IMR-90 (cell line): Measurements from ENCODE around the gene MUC5AC. TPM values are rescaled to one million over a fixed set of nuclear protein-coding genes. Genes with fewer than 3 reads are reported as not detected.

Experiments
- ATAC-seq: fragments of 200-7000 bp; cut with Tn5 transposase; 2 replicates; pipeline ENCODE4 v1.9.1; 2020; ENCODE audit warnings: low read depth, mild to moderate bottlenecking, moderate library complexity
- BruUV-seq: library from RNA; stranded (reverse); fragments of 400-500 nt; replicated peaks from 2 replicates; lab custom pipeline; 2021; lab: Mats Ljungman, UMichigan
- CTCF ChIA-PET: fragments of 300-600 bp; formaldehyde crosslinking; extraction: SDS; loops from one replicate; lab custom pipeline; 2021; ENCODE audit warnings: antibody characterized with exemption; lab: Yijun Ruan, JAX
- POLR2A ChIA-PET: fragments of 300-600 bp; sonication (Branson Sonifier 250); formaldehyde crosslinking; loops from one replicate; lab custom pipeline; 2022; ENCODE audit warnings: antibody characterized with exemption; ENCODE audit not compliant: unreplicated experiment; lab: Charles Lee
- DNase-seq: peaks from one replicate; pipeline ENCODE4 v3.0.0; 2013
- H2AFZ ChIP-seq: replicated peaks from 2 replicates; pipeline ENCODE3; 2013; ENCODE audit warnings: low read length, mild to moderate bottlenecking; ENCODE audit not compliant: poor library complexity
- H2AK5ac ChIP-seq: 2 replicates; pipeline ENCODE4 v1.6.1; 2013; ENCODE audit warnings: low read depth, low read length, inconsistent platforms
- H2AK9ac ChIP-seq: replicated peaks from 2 replicates; pipeline ENCODE3; 2013; ENCODE audit warnings: mild to moderate bottlenecking, low read depth, low read length, moderate library complexity; ENCODE audit not compliant: poor library complexity
- H2BK120ac ChIP-seq: 2 replicates; pipeline ENCODE4 v1.6.1; 2013; ENCODE audit warnings: low read depth, low read length, inconsistent platforms
- H2BK15ac ChIP-seq: 3 replicates; pipeline ENCODE4 v1.6.1; 2013; ENCODE audit warnings: low read depth, low read length, inconsistent platforms
- H2BK20ac ChIP-seq: 2 replicates; pipeline ENCODE4 v1.6.1; 2013; ENCODE audit warnings: low read depth, mild to moderate bottlenecking, inconsistent platforms, low read length, moderate library complexity
- H2BK5ac ChIP-seq: 2 replicates; pipeline ENCODE4 v1.6.1; 2013; ENCODE audit warnings: mild to moderate bottlenecking, low read depth, low read length, inconsistent platforms; ENCODE audit not compliant: poor library complexity, severe bottlenecking
- H3K14ac ChIP-seq: replicated peaks from 2 replicates; pipeline ENCODE4 v1.6.1; 2013; ENCODE audit warnings: low read depth, low read length, inconsistent platforms
- H3K18ac ChIP-seq: 2 replicates; pipeline ENCODE4 v1.6.1; 2013; ENCODE audit warnings: low read depth, low read length, control low read depth
- H3K23ac ChIP-seq: 2 replicates; pipeline ENCODE4 v1.6.1; 2013; ENCODE audit warnings: low read depth, low read length, inconsistent platforms
- H3K27ac ChIP-seq: 2 replicates; pipeline ENCODE4 v1.5.1; 2013; ENCODE audit warnings: mild to moderate bottlenecking, control low read depth, low read length; ENCODE audit not compliant: insufficient read depth
- H3K27me3 ChIP-seq: 2 replicates; pipeline ENCODE4 v1.6.1; 2013; ENCODE audit warnings: low read length; ENCODE audit not compliant: control insufficient read depth, insufficient read depth
- H3K36me3 ChIP-seq: 2 replicates; pipeline ENCODE4 v1.6.1; 2013; ENCODE audit warnings: low read length, mixed read lengths; ENCODE audit not compliant: control insufficient read depth, insufficient read depth
- H3K4ac ChIP-seq: 2 replicates; pipeline ENCODE4 v1.6.1; 2013; ENCODE audit warnings: low read depth, low read length, inconsistent platforms
- H3K4me1 ChIP-seq: 2 replicates; pipeline ENCODE4 v1.6.1; 2013; ENCODE audit warnings: low read length, mixed read lengths; ENCODE audit not compliant: control insufficient read depth, insufficient read depth
- H3K4me2 ChIP-seq: 2 replicates; pipeline ENCODE4 v1.6.1; 2013; ENCODE audit warnings: low read depth, mild to moderate bottlenecking, control low read depth, low read length, moderate library complexity
- H3K4me3 ChIP-seq: 2 replicates; pipeline ENCODE4 v1.5.1; 2013; ENCODE audit warnings: low read depth, mild to moderate bottlenecking, control low read depth, low read length, moderate library complexity; ENCODE audit not compliant: insufficient read depth
- H3K56ac ChIP-seq: 2 replicates; pipeline ENCODE4 v1.6.1; 2013; ENCODE audit warnings: low read length, inconsistent platforms; ENCODE audit not compliant: insufficient read depth; ENCODE audit errors: extremely low read depth
- H3K79me1 ChIP-seq, 2 experiments: 2 replicates each; pipeline ENCODE4 v1.6.1; 2013; ENCODE audit warnings: low read length in 2 of 2, inconsistent platforms in 1 of 2, low read depth in 1 of 2
- H3K9ac ChIP-seq: 2 replicates; pipeline ENCODE4 v1.6.1; 2013; ENCODE audit warnings: low read depth, low read length, control low read depth
- H3K9me1 ChIP-seq: 2 replicates; pipeline ENCODE4 v1.6.1; 2013; ENCODE audit warnings: low read length, inconsistent platforms; ENCODE audit not compliant: insufficient read depth
- H3K9me3 ChIP-seq: 2 replicates; pipeline ENCODE4 v1.6.1; 2013; ENCODE audit warnings: low read length; ENCODE audit not compliant: control insufficient read depth, insufficient read depth
- H4K20me1 ChIP-seq: 2 replicates; pipeline ENCODE4 v1.6.1; 2013; ENCODE audit warnings: low read length, inconsistent platforms; ENCODE audit not compliant: insufficient read depth
- H4K5ac ChIP-seq: 2 replicates; pipeline ENCODE4 v1.6.1; 2013; ENCODE audit warnings: mild to moderate bottlenecking, low read depth, low read length, control low read depth
- H4K8ac ChIP-seq, 2 experiments: 2 replicates each; pipeline ENCODE4 v1.6.1; 2013; ENCODE audit warnings: low read depth in 2 of 2, low read length in 2 of 2, control low read depth in 1 of 2, inconsistent platforms in 1 of 2
- H4K91ac ChIP-seq: 2 replicates; pipeline ENCODE4 v1.6.1; 2013; ENCODE audit warnings: low read depth, low read length, inconsistent platforms; ENCODE audit not compliant: insufficient read depth
- BHLHE40 ChIP-seq: fragments of 150-350 bp; IDR thresholded peaks from 2 replicates; pipeline ENCODE4 v1.6.1; 2016; ENCODE audit warnings: mild to moderate bottlenecking, low read depth, low read length
- CEBPB ChIP-seq: IDR thresholded peaks from 2 replicates; pipeline ENCODE4 v1.6.1; 2012; ENCODE audit warnings: low read depth, low read length, improper control_type of control experiment
- CHD1 ChIP-seq: IDR thresholded peaks from 2 replicates; pipeline ENCODE4 v1.6.1; 2012; ENCODE audit warnings: low read depth, low read length, improper control_type of control experiment
- FOS ChIP-seq: fragments of 150-350 bp; IDR thresholded peaks from 2 replicates; pipeline ENCODE4 v1.6.1; 2016; ENCODE audit warnings: low read depth, low read length
- MAFK ChIP-seq: IDR thresholded peaks from 2 replicates; pipeline ENCODE4 v1.6.1; 2012; ENCODE audit warnings: low read depth, low read length, improper control_type of control experiment
- MAZ ChIP-seq: IDR thresholded peaks from 2 replicates; pipeline ENCODE4 v1.6.1; 2012; ENCODE audit warnings: low read depth, mild to moderate bottlenecking, low read length, improper control_type of control experiment, moderate library complexity, borderline replicate concordance
- MXI1 ChIP-seq: IDR thresholded peaks from 2 replicates; pipeline ENCODE4 v1.6.1; 2012; ENCODE audit warnings: low read depth, mild to moderate bottlenecking, low read length, moderate library complexity, borderline replicate concordance
- NFE2L2 ChIP-seq: fragments of 150-350 bp; IDR thresholded peaks from 2 replicates; pipeline ENCODE4 v1.6.1; 2016; ENCODE audit warnings: low read depth, mild to moderate bottlenecking, low read length
- POLR2A ChIP-seq: IDR thresholded peaks from 2 replicates; pipeline ENCODE4 v1.6.1; 2012; ENCODE audit warnings: mild to moderate bottlenecking, low read depth, low read length
- RAD21 ChIP-seq: IDR thresholded peaks from 2 replicates; pipeline ENCODE4 v1.6.1; 2012; ENCODE audit warnings: low read length, improper control_type of control experiment
- RCOR1 ChIP-seq: IDR thresholded peaks from 2 replicates; pipeline ENCODE4 v1.6.1; 2012; ENCODE audit warnings: mild to moderate bottlenecking, low read length, improper control_type of control experiment; ENCODE audit not compliant: insufficient replicate concordance
- RFX5 ChIP-seq: IDR thresholded peaks from 2 replicates; pipeline ENCODE4 v1.8.0; 2012; ENCODE audit warnings: low read depth, mild to moderate bottlenecking, low read length, moderate library complexity
- SMC3 ChIP-seq: fragments of 150-350 bp; IDR thresholded peaks from 2 replicates; pipeline ENCODE4 v1.6.1; 2016; ENCODE audit warnings: low read depth, mild to moderate bottlenecking, antibody characterized with exemption, low read length, moderate library complexity
- WGBS, 2 experiments: methylation state at CpG; one replicate each; pipeline versions ENCODE4 v1.1.5 to v1.1.7; 2013; ENCODE audit warnings: missing lambda C conversion rate in 2 of 2; ENCODE audit not compliant: insufficient read length in 1 of 2; ENCODE audit errors: extremely low coverage in 2 of 2; 5-methylcytosine and 5-hydroxymethylcytosine counted together
- dilution Hi-C: fragments of 300-500 bp; cut with HindIII; formaldehyde crosslinking; loops from one replicate; pipeline ENCODE4 v1.14.3; 2018; ENCODE audit warnings: low sequenced_read_pairs; ENCODE audit not compliant: unreplicated experiment
- in situ Hi-C: fragments of 300-500 bp; cut with MboI; formaldehyde crosslinking; loops from 3 replicates; pipeline ENCODE4 v1.14.3; 2019; ENCODE audit warnings: low sequenced_read_pairs, inconsistent platforms, mixed read lengths
- intact Hi-C: fragments of 100-400 bp; cut with micrococcal nuclease; formaldehyde crosslinking; loops from 2 replicates; pipeline ENCODE4 v1.10.0; 2022
- polyA plus RNA-seq, 3 experiments: library from polyadenylated mRNA; depleted of rRNA; stranded (reverse); fragments of >200 nt; gene quantifications; 2 replicates each; pipeline ENCODE4 v1.2.3, GENCODE V29; 2012; ENCODE audit warnings: low replicate concordance in 1 of 3
- total RNA-seq: library from RNA; depleted of rRNA; stranded (reverse); fragments of >200 nt; gene quantifications from 2 replicates; pipeline ENCODE4 v1.2.3, GENCODE V29; 2012
- TF ChIP-seq, protein P1 (sequence below): fragments of 150-350 bp; IDR thresholded peaks from 2 replicates; pipeline ENCODE4 v1.6.1; 2016; ENCODE audit warnings: low read depth, mild to moderate bottlenecking, low read length, moderate library complexity, borderline replicate concordance
- TF ChIP-seq, protein P2 (sequence below): conservative IDR thresholded peaks from 2 replicates; pipeline ENCODE4 v1.5.1; 2012; ENCODE audit warnings: mild to moderate bottlenecking, low read depth, low read length, improper control_type of control experiment
- TF ChIP-seq, protein P3 (sequence below): fragments of 150-350 bp; IDR thresholded peaks from 2 replicates; pipeline ENCODE4 v1.6.1; 2017; ENCODE audit warnings: mild to moderate bottlenecking, antibody characterized with exemption, low read length, low read depth

The MUC5AC gene
- total and polyA plus RNA-seq, 2 of the 4 experiments (the other 2 are of a cell fraction) = 0.02 TPM; not detected in 1

DNA sequence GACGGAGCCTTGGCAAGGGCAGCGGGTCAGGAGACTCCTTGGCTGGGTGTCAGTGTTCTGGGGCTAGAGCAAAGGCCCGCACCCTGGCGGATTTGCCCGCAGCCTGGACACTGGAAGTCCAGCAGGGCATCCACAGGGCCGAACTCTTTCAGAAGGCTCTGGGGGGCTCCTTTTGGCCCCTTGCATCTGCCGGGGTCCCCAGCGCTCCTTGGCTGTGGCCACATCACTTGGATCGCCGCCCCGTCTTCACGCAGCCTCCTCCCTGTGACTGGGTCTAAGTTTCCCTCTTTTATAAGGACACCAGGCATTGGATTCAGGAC is 20.0 kb downstream of the MUC5AC start:
- Histone ChIP-seq H3K4me2 (no peak overlapping the region), H3K4me3 (no peak overlapping the region), H4K20me1 (no peaks in the 10 kb centered on the region), H3K9me3 (no peaks in the 10 kb centered on the region; the same call in 1 of the 2 replicates), H3K27me3 (no peaks in the 10 kb centered on the region), H4K8ac (no peak overlapping the region), H3K14ac (no peak overlapping the region), H2BK15ac (no peak overlapping the region), H2AK9ac (no peak overlapping the region), H3K4me1 (no peaks in the 10 kb centered on the region), H3K4ac (no peak overlapping the region), H3K27ac (no peak overlapping the region), H3K9ac (no peak overlapping the region), H3K56ac (no peak overlapping the region), H4K91ac (no peak overlapping the region), H2BK20ac (no peak overlapping the region), H3K79me1 (no peaks in the 10 kb centered on the region), H3K18ac (no peak overlapping the region), H2BK5ac (no peak overlapping the region), H3K23ac (no peak overlapping the region), H3K9me1 (no peaks in the 10 kb centered on the region), H2BK120ac (no peak overlapping the region), H2AK5ac (no peak overlapping the region), H3K36me3 (no peaks in the 10 kb centered on the region), H4K5ac (no peak overlapping the region), H2AFZ (no peak overlapping the region)
- 93% methylated on average over 8 of the region's 12 CpGs; no CpG with 5 or more reads in 1 of the 2 experiments for WGBS, 2 experiments
- ChIA-PET CTCF (no interaction called here), POLR2A (no interaction called here)
- TF ChIP-seq MXI1 (no peak), RAD21 (no peak), BHLHE40 (no peak), SMC3 (no peak), FOS (no peak), CHD1 (no peak), CEBPB (no peak), MAFK (no peak), RFX5 (no peak), MAZ (no peak), POLR2A (no peak), RCOR1 (no peak), NFE2L2 (no peak)
- TF ChIP-seq, protein P1, sequence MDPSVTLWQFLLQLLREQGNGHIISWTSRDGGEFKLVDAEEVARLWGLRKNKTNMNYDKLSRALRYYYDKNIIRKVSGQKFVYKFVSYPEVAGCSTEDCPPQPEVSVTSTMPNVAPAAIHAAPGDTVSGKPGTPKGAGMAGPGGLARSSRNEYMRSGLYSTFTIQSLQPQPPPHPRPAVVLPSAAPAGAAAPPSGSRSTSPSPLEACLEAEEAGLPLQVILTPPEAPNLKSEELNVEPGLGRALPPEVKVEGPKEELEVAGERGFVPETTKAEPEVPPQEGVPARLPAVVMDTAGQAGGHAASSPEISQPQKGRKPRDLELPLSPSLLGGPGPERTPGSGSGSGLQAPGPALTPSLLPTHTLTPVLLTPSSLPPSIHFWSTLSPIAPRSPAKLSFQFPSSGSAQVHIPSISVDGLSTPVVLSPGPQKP = no peak
- TF ChIP-seq, protein P2, sequence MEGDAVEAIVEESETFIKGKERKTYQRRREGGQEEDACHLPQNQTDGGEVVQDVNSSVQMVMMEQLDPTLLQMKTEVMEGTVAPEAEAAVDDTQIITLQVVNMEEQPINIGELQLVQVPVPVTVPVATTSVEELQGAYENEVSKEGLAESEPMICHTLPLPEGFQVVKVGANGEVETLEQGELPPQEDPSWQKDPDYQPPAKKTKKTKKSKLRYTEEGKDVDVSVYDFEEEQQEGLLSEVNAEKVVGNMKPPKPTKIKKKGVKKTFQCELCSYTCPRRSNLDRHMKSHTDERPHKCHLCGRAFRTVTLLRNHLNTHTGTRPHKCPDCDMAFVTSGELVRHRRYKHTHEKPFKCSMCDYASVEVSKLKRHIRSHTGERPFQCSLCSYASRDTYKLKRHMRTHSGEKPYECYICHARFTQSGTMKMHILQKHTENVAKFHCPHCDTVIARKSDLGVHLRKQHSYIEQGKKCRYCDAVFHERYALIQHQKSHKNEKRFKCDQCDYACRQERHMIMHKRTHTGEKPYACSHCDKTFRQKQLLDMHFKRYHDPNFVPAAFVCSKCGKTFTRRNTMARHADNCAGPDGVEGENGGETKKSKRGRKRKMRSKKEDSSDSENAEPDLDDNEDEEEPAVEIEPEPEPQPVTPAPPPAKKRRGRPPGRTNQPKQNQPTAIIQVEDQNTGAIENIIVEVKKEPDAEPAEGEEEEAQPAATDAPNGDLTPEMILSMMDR = no peak
- TF ChIP-seq, protein P3, sequence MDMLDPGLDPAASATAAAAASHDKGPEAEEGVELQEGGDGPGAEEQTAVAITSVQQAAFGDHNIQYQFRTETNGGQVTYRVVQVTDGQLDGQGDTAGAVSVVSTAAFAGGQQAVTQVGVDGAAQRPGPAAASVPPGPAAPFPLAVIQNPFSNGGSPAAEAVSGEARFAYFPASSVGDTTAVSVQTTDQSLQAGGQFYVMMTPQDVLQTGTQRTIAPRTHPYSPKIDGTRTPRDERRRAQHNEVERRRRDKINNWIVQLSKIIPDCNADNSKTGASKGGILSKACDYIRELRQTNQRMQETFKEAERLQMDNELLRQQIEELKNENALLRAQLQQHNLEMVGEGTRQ = no peak
- DNase-seq (no peak), ATAC-seq (no peak)
- in situ Hi-C loops = no loop called here
- dilution Hi-C loops = no loop called here
- intact Hi-C loops = no loop called here
- BruUV-seq = no TSS peak
